Keratinocyte (primary cell): ENCODE measurements around the gene SF1. TPM values are rescaled to one million over a fixed set of nuclear protein-coding genes. Genes with fewer than 3 reads are reported as not detected.

Experiments used
- DNase-seq: peaks from one replicate; pipeline ENCODE4 v3.0.0-alpha.2; 2011; ENCODE audit warnings: low read depth, missing footprints, low spot score
- FAIRE-seq: peaks from 2 replicates; lab custom pipeline; 2011; peaks lifted over from hg19 to GRCh38; lab: Jason Lieb, UNC
- H2AFZ ChIP-seq: 2 replicates; pipeline ENCODE4 v1.6.0; 2012; ENCODE audit warnings: low read length, control low read depth, inconsistent platforms; ENCODE audit not compliant: control insufficient read depth
- H3K27ac ChIP-seq: 2 replicates; pipeline ENCODE4 v1.5.1; 2011; ENCODE audit warnings: low read length; ENCODE audit not compliant: control insufficient read depth, insufficient read depth
- H3K27me3 ChIP-seq: 3 replicates; pipeline ENCODE4 v1.6.0; 2011; ENCODE audit warnings: low read length; ENCODE audit not compliant: control insufficient read depth, insufficient read depth; ENCODE audit errors: extremely low read depth
- H3K36me3 ChIP-seq, 2 experiments: 2 replicates in 1 of 2; 3 replicates in 1 of 2; pipeline ENCODE4 v1.5.1; 2011; ENCODE audit warnings: low read length in 2 of 2, mild to moderate bottlenecking in 1 of 2; ENCODE audit not compliant: control insufficient read depth in 2 of 2, insufficient read depth in 2 of 2; ENCODE audit errors: extremely low read depth in 1 of 2
- H3K4me1 ChIP-seq: 3 replicates; pipeline ENCODE4 v1.5.1; 2011; ENCODE audit warnings: low read length; ENCODE audit not compliant: control insufficient read depth, insufficient read depth; ENCODE audit errors: extremely low read depth
- H3K4me2 ChIP-seq: 3 replicates; pipeline ENCODE4 v1.6.0; 2011; ENCODE audit warnings: low read depth, low read length; ENCODE audit not compliant: control insufficient read depth, insufficient read depth; ENCODE audit errors: extremely low read depth
- H3K4me3 ChIP-seq, 3 experiments: fragments of 200-600 bp in 1 of 3; sonication (generic) in 1 of 3; 2 replicates in 2 of 3; 3 replicates in 1 of 3; pipeline ENCODE4 v1.5.1; 2011 to 2016; ENCODE audit warnings: low read length in 3 of 3, mild to moderate bottlenecking in 3 of 3, control low read depth in 2 of 3, inconsistent platforms in 1 of 3, low read depth in 1 of 3, mixed read lengths in 1 of 3, mixed run types in 1 of 3, moderate library complexity in 1 of 3; ENCODE audit not compliant: control insufficient read depth in 2 of 3, insufficient read depth in 2 of 3; ENCODE audit errors: extremely low read depth in 1 of 3
- H3K79me2 ChIP-seq: 2 replicates; pipeline ENCODE4 v1.6.0; 2012; ENCODE audit warnings: low read length; ENCODE audit not compliant: control insufficient read depth, insufficient read depth
- H3K9ac ChIP-seq: 3 replicates; pipeline ENCODE4 v1.6.0; 2011; ENCODE audit warnings: low read length; ENCODE audit not compliant: control insufficient read depth, insufficient read depth; ENCODE audit errors: extremely low read depth
- H3K9me1 ChIP-seq: 3 replicates; pipeline ENCODE4 v1.6.0; 2011; ENCODE audit warnings: low read length; ENCODE audit not compliant: control insufficient read depth, insufficient read depth; ENCODE audit errors: extremely low read depth
- H3K9me3 ChIP-seq: 2 replicates; pipeline ENCODE4 v1.5.1; 2012; ENCODE audit warnings: low read depth, low read length; ENCODE audit not compliant: control insufficient read depth
- H4K20me1 ChIP-seq: 3 replicates; pipeline ENCODE4 v1.6.0; 2011; ENCODE audit warnings: low read length; ENCODE audit not compliant: control insufficient read depth, insufficient read depth; ENCODE audit errors: extremely low read depth
- EZH2 ChIP-seq: IDR thresholded peaks from one replicate; pipeline ENCODE4 v1.6.1; 2012; ENCODE audit warnings: inconsistent platforms, mild to moderate bottlenecking, low read length, moderate library complexity
- dilution Hi-C: fragments of 300-500 bp; cut with MboI; formaldehyde crosslinking; loops from one replicate; pipeline ENCODE4 v1.7.0; 2020; ENCODE audit warnings: low sequenced_read_pairs; ENCODE audit not compliant: extremely low pct_ligation_motif_present
- polyA plus RNA-seq, 5 experiments: library from polyadenylated mRNA; depleted of rRNA in 3 of 5; stranded (reverse) in 3 of 5; stranded (forward) in 1 of 5; unstranded in 1 of 5; fragments of >200 nt; gene quantifications; 1 replicate in 1 of 5; 2 replicates in 3 of 5; 3 replicates in 1 of 5; pipeline versions ENCODE4 v1.2.1 to v1.2.3, GENCODE V29; 2011 to 2012; ENCODE audit warnings: missing spikeins in 2 of 5, low read depth in 1 of 5, low replicate concordance in 1 of 5
- TF ChIP-seq, protein P1 (sequence below), 3 experiments: IDR thresholded peaks in 1 of 3; conservative IDR thresholded peaks in 1 of 3; optimal IDR thresholded peaks in 1 of 3; 2 replicates in 2 of 3; 3 replicates in 1 of 3; pipeline versions ENCODE3 to v1.5.1; 2011; ENCODE audit warnings: low read length in 3 of 3, mild to moderate bottlenecking in 3 of 3, moderate library complexity in 2 of 3, control low read depth in 1 of 3, inconsistent platforms in 1 of 3; ENCODE audit not compliant: insufficient read depth in 2 of 3; ENCODE audit errors: extremely low read depth in 1 of 3

The SF1 gene
- polyA plus RNA-seq, 1 donor (not counting 4 experiments of a cell fraction or from before 2014, with no cell fraction given): 54.5 TPM

GRCh38 chr11:64753380-64754123 lies 24.8 kb downstream of the SF1 start:
- no peaks in the 10 kb centered on the region for H3K79me2 ChIP-seq
- FAIRE-seq: no peak
- H3K4me1 ChIP-seq: peaks cover under 1% of the 10 kb centered on the region
- dilution Hi-C loops: no loop called here
- H3K27ac ChIP-seq: no peak overlapping the region
- H3K4me2 ChIP-seq: no peak overlapping the region
- no peak for DNase-seq
- H3K27me3 ChIP-seq: no peaks in the 10 kb centered on the region
- no peak for TF ChIP-seq EZH2
- TF ChIP-seq, protein P1, sequence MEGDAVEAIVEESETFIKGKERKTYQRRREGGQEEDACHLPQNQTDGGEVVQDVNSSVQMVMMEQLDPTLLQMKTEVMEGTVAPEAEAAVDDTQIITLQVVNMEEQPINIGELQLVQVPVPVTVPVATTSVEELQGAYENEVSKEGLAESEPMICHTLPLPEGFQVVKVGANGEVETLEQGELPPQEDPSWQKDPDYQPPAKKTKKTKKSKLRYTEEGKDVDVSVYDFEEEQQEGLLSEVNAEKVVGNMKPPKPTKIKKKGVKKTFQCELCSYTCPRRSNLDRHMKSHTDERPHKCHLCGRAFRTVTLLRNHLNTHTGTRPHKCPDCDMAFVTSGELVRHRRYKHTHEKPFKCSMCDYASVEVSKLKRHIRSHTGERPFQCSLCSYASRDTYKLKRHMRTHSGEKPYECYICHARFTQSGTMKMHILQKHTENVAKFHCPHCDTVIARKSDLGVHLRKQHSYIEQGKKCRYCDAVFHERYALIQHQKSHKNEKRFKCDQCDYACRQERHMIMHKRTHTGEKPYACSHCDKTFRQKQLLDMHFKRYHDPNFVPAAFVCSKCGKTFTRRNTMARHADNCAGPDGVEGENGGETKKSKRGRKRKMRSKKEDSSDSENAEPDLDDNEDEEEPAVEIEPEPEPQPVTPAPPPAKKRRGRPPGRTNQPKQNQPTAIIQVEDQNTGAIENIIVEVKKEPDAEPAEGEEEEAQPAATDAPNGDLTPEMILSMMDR (optimal IDR thresholded peaks at IDR 0.05 in 1 of 3, IDR thresholded peaks at IDR 0.05 in 1 of 3, conservative IDR thresholded peaks at IDR 0.05 in 1 of 3; ENCODE audit: extremely low read depth in 1 of 3, insufficient read depth in 2 of 3, low read length in 3 of 3): no peak
- H3K36me3 ChIP-seq: no peaks in the 10 kb centered on the region
- no peak overlapping the region for H3K4me3 ChIP-seq
- no peaks in the 10 kb centered on the region for H4K20me1 ChIP-seq
- no peak overlapping the region for H3K9ac ChIP-seq
- no peaks in the 10 kb centered on the region for H3K9me3 ChIP-seq
- no peak overlapping the region for H2AFZ ChIP-seq
- H3K9me1 ChIP-seq: no peaks in the 10 kb centered on the region

DNA sequence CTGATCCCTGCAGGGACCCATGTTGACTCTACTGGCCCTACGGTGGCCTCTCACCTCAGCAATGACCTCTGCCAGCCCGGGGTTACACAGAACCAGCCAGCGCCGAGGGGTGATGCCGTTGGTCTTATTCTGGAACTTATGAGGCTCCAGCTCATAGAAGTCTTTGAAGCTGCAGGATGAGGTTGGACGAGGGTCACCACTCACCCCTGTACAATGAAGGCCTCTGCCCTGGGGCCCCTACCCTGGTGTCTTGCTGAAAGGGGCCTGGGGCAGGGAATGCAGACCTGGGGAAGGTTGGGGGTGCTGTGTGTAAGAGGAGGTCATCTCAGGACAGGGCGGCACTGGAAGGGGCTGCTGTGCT lies 25.3 kb downstream of the SF1 start:
- no peak overlapping the region for H3K27ac ChIP-seq
- H3K4me2 ChIP-seq: no peak overlapping the region
- no peaks in the 10 kb centered on the region for H3K9me3 ChIP-seq
- no peak overlapping the region for H2AFZ ChIP-seq
- H3K79me2 ChIP-seq: no peaks in the 10 kb centered on the region
- DNase-seq: no peak
- H3K4me1 ChIP-seq: peaks cover 6% of the 10 kb centered on the region
- TF ChIP-seq, protein P1 (optimal IDR thresholded peaks at IDR 0.05 in 1 of 3, IDR thresholded peaks at IDR 0.05 in 1 of 3, conservative IDR thresholded peaks at IDR 0.05 in 1 of 3; ENCODE audit: extremely low read depth in 1 of 3, insufficient read depth in 2 of 3, low read length in 3 of 3): no peak
- TF ChIP-seq EZH2: no peak
- H3K9ac ChIP-seq: no peak overlapping the region
- no peaks in the 10 kb centered on the region for H3K27me3 ChIP-seq
- no peaks in the 10 kb centered on the region for H4K20me1 ChIP-seq
- FAIRE-seq: no peak
- dilution Hi-C loops: no loop called here
- H3K4me3 ChIP-seq: no peak overlapping the region
- H3K36me3 ChIP-seq: no peaks in the 10 kb centered on the region
- H3K9me1 ChIP-seq: no peaks in the 10 kb centered on the region
